Measurements from ENCODE around the gene TRAFD1. TPM values are rescaled to one million over a fixed set of nuclear protein-coding genes. Genes with fewer than 3 reads are reported as not detected.

TRAFD1 gene
- total RNA-seq, 1 donor from 2014 or later: 9.3 TPM

GRCh38 chr12:112167718-112168525 lies 42.6 kb downstream of the TRAFD1 start:
- peaks cover 49 to 62% of the 10 kb centered on the region in 2 donors for H3K36me3 ChIP-seq

GRCh38 chr12:112168561-112168971 lies 43.2 kb downstream of the TRAFD1 start:
- intact Hi-C loops (cut with DNase I): no loop called here
- no peaks in the 10 kb centered on the region for H3K4me1 ChIP-seq
- H3K4me3 ChIP-seq: no peak overlapping the region
- H3K27me3 ChIP-seq: no peaks in the 10 kb centered on the region
- no peak for TF ChIP-seq CTCF (IDR thresholded peaks at IDR 0.05)
- DNase-seq (ENCODE audit: low spot score in 2 of 2): no peak
- H3K9me3 ChIP-seq: no peaks in the 10 kb centered on the region
- H3K36me3 ChIP-seq: peaks cover 46 to 59% of the 10 kb centered on the region in 2 donors
- no peak overlapping the region for H3K27ac ChIP-seq

More at GRCh38 chr12:112167718-112168525, 42.6 kb downstream of the TRAFD1 start:
- DNase-seq (ENCODE audit: low spot score in 2 of 2): peak in 1 of 2 donors; percentile 56
- Histone ChIP-seq H3K27me3 (no peaks in the 10 kb centered on the region), H3K27ac (no peak overlapping the region), H3K4me3 (no peak overlapping the region), H3K9me3 (no peaks in the 10 kb centered on the region), H3K4me1 (no peaks in the 10 kb centered on the region)
- intact Hi-C loops (cut with DNase I): no loop called here
- TF ChIP-seq CTCF (IDR thresholded peaks at IDR 0.05): no peak

- intact Hi-C loops (cut with DNase I): no loop called here
- Histone ChIP-seq H3K4me1 (no peaks in the 10 kb centered on the region), H3K9me3 (no peaks in the 10 kb centered on the region), H3K36me3 (peaks cover 44 to 58% of the 10 kb centered on the region in 2 donors), H3K4me3 (no peak overlapping the region), H3K27me3 (no peaks in the 10 kb centered on the region), H3K27ac (no peak overlapping the region)
- no peak for TF ChIP-seq CTCF (IDR thresholded peaks at IDR 0.05)
- DNase-seq (ENCODE audit: low spot score in 2 of 2): peak in 1 of 2 donors; percentile 54
Observed at GRCh38 chr12:112169161-112169872, 44.0 kb downstream of the TRAFD1 start.

- H3K4me1 ChIP-seq: no peaks in the 10 kb centered on the region
- H3K9me3 ChIP-seq: no peaks in the 10 kb centered on the region
- TF ChIP-seq CTCF (IDR thresholded peaks at IDR 0.05): no peak
- no peak for DNase-seq (ENCODE audit: low spot score in 2 of 2)
- H3K4me3 ChIP-seq: no peak overlapping the region
- H3K27ac ChIP-seq: no peak overlapping the region
- intact Hi-C loops (cut with DNase I): no loop called here
- H3K27me3 ChIP-seq: no peaks in the 10 kb centered on the region
- H3K36me3 ChIP-seq: peaks cover 48 to 64% of the 10 kb centered on the region in 2 donors
Observed at GRCh38 chr12:112169966-112170365, 44.6 kb downstream of the TRAFD1 start.

- no peaks in the 10 kb centered on the region for H3K4me1 ChIP-seq
- DNase-seq (ENCODE audit: low spot score in 2 of 2): peak in 1 of 2 donors; percentile 19
- H3K9me3 ChIP-seq: no peaks in the 10 kb centered on the region
- intact Hi-C loops (cut with DNase I): no loop called here
- no peak overlapping the region for H3K27ac ChIP-seq
- H3K27me3 ChIP-seq: no peaks in the 10 kb centered on the region
- H3K4me3 ChIP-seq: no peak overlapping the region
- peak in 1 of 3 experiments; percentile 20 for TF ChIP-seq CTCF (IDR thresholded peaks at IDR 0.05)
- H3K36me3 ChIP-seq: peaks cover 52 to 68% of the 10 kb centered on the region in 2 donors
Observed at GRCh38 chr12:112170376-112170775, 45.0 kb downstream of the TRAFD1 start.
